HG03103 (cell line): ENCODE results near the gene MCF2L.
"Not testable (repeated sequence)": the region's sequence is repeated elsewhere in the genome, so short reads cannot be mapped to it uniquely, and the experiment has no call there.

ENCODE experiments used
- ATAC-seq: cut with Tn5 transposase; IDR thresholded peaks from one replicate; pipeline ENCODE4 v1.9.1; 2021; ENCODE audit warnings: low read depth; ENCODE audit not compliant: unreplicated experiment

Gene MCF2L

GRCh38 chr13:112968910-112969691, at the start of gene MCF2L:
TSS of gene MCF2L (plus strand) at chr13:112969214. CDS start at chr13:112969380, 166 bp downstream.
- ATAC-seq, result peak; percentile 41

GRCh38 chr13:112923962-112924361, 45.1 kb upstream of the MCF2L start:
- no peak for ATAC-seq

- ATAC-seq, result no peak
Measured at GRCh38 chr13:112924365-112924764, 44.6 kb upstream of the MCF2L start.

GRCh38 chr13:112926003-112926402, 43.0 kb upstream of the MCF2L start:
- no peak for ATAC-seq

- ATAC-seq, result no peak
Measured at GRCh38 chr13:112926993-112927392, 42.0 kb upstream of the MCF2L start.

GRCh38 chr13:112928020-112928971, 40.7 kb upstream of the MCF2L start:
- ATAC-seq, result no peak

- no peak for ATAC-seq
Measured at GRCh38 chr13:112928972-112929782, 39.8 kb upstream of the MCF2L start.

GRCh38 chr13:112929783-112930055, 39.3 kb upstream of the MCF2L start:
- no peak for ATAC-seq

GRCh38 chr13:112930192-112930591, 38.8 kb upstream of the MCF2L start:
- no peak for ATAC-seq

- ATAC-seq, result no peak
Measured at GRCh38 chr13:112931028-112931934, 37.7 kb upstream of the MCF2L start.

- ATAC-seq, result no peak
Measured at GRCh38 chr13:112932971-112933370, 36.0 kb upstream of the MCF2L start.

- ATAC-seq, result no peak
Measured at GRCh38 chr13:112933649-112934048, 35.4 kb upstream of the MCF2L start.

GRCh38 chr13:112934078-112934477, 34.9 kb upstream of the MCF2L start:
- no peak for ATAC-seq

- ATAC-seq, result no peak
Measured at GRCh38 chr13:112938680-112939079, 30.3 kb upstream of the MCF2L start.

GRCh38 chr13:112940236-112940635, 28.8 kb upstream of the MCF2L start:
- no peak for ATAC-seq

- ATAC-seq, result no peak
Measured at GRCh38 chr13:112941349-112941748, 27.7 kb upstream of the MCF2L start.

- ATAC-seq, result not testable (repeated sequence)
Measured at GRCh38 chr13:112941765-112942164, 27.2 kb upstream of the MCF2L start.

GRCh38 chr13:112942689-112943308, 26.2 kb upstream of the MCF2L start:
- ATAC-seq, result peak; percentile 90
